ENCODE data around the gene THSD7A. TPM values are rescaled to one million over a fixed set of nuclear protein-coding genes. Genes with fewer than 3 reads are reported as not detected.

THSD7A gene
- total and polyA plus RNA-seq, 2 of the 13 experiments (the other 11 are each of a cell fraction or from before 2014, with no cell fraction given), result 0.01 to 0.07 TPM

DNA sequence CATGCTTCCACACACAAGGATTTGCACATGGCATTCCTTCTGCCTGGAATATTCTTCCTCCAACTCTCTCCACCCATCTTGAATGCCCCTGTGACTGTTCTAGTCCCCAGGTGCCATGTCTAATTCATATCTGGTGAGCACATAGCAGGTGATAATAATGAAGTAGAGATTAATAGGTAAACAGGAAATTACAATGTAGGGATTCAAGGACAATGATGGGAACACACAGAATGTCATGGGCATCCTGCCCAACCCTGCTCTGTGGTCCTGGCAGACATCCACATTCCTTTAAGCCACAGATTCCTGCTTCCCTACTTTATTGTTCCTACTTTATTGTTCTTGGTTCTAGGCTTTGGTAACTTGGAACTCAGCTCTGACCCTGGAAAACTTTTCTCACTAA, 115.8 kb downstream of the THSD7A start:
- no TSS peak for BruUV-seq (replicated peaks)
- H3K4me3 ChIP-seq (replicated peaks in 1 of 3; ENCODE audit: insufficient read depth in 1 of 3, low read depth in 2 of 3, low read length in 3 of 3), result no peak overlapping the region
- H3K9ac ChIP-seq (ENCODE audit: insufficient read depth, low read depth, low read length), result no peak overlapping the region
- no peak overlapping the region for H3K4me2 ChIP-seq (ENCODE audit: low read depth, low read length)
- intact Hi-C loops (cut with micrococcal nuclease; ENCODE audit: unreplicated experiment) (no loop called here), in situ Hi-C loops (cut with HindIII; ENCODE audit: extremely low pct_ligation_motif_present, low pct_unique_long_range_greater_than_20kb) (no loop called here)
- H3K4me1 ChIP-seq (ENCODE audit: insufficient read depth, low read length), result no peaks in the 10 kb centered on the region
- no peaks in the 10 kb centered on the region for H3K9me3 ChIP-seq (ENCODE audit: low read length)
- no peaks in the 10 kb centered on the region for H3K79me2 ChIP-seq (ENCODE audit: insufficient read depth, low read length)
- no peak overlapping the region for H3K27ac ChIP-seq (ENCODE audit: extremely low read length, insufficient read depth, low read length)
- no peak overlapping the region for H2AFZ ChIP-seq (ENCODE audit: low read length)
- no peaks in the 10 kb centered on the region for H4K20me1 ChIP-seq (ENCODE audit: insufficient read depth, low read length)
- H3K27me3 ChIP-seq (ENCODE audit: control insufficient read depth in 1 of 2, insufficient read depth in 2 of 2, low read length in 2 of 2), result no peaks in the 10 kb centered on the region
- ATAC-seq, result no peak
- POLR2A ChIA-PET, result no interaction called here
- CTCF ChIA-PET (ENCODE audit: low intra/inter-chr PET ratio, low total read pairs), result no interaction called here
- no peaks in the 10 kb centered on the region for H3K36me3 ChIP-seq (replicated peaks in 1 of 2; ENCODE audit: control insufficient read depth in 1 of 2, insufficient read depth in 2 of 2, low read length in 2 of 2)
- DNase-seq (ENCODE audit: low spot score), result no peak
- TF ChIP-seq MAF1 (CRISPR knock-in tag; IDR thresholded peaks at IDR 0.05; ENCODE audit: borderline replicate concordance) (no peak), MLXIP (CRISPR knock-in tag; IDR thresholded peaks at IDR 0.05; ENCODE audit: borderline replicate concordance) (no peak), ZNF607 (CRISPR knock-in tag; IDR thresholded peaks at IDR 0.05; ENCODE audit: borderline replicate concordance) (no peak), E2F2 (CRISPR knock-in tag; IDR thresholded peaks at IDR 0.05; ENCODE audit: borderline replicate concordance) (no peak), PAX8 (CRISPR knock-in tag; IDR thresholded peaks at IDR 0.05; ENCODE audit: borderline replicate concordance) (no peak), RXRA (CRISPR knock-in tag; IDR thresholded peaks at IDR 0.05) (no peak), ZNF891 (CRISPR knock-in tag; IDR thresholded peaks at IDR 0.05) (no peak), MLLT10 (CRISPR knock-in tag; IDR thresholded peaks at IDR 0.05) (no peak), ZNF546 (CRISPR knock-in tag; conservative IDR thresholded peaks at IDR 0.05) (no peak), ELF4 (CRISPR knock-in tag; IDR thresholded peaks at IDR 0.05; ENCODE audit: borderline replicate concordance) (no peak), HDAC1 (CRISPR knock-in tag; IDR thresholded peaks at IDR 0.05) (no peak), ZNF558 (CRISPR knock-in tag; IDR thresholded peaks at IDR 0.05; ENCODE audit: borderline replicate concordance) (no peak)
- TF ChIP-seq, protein P1, sequence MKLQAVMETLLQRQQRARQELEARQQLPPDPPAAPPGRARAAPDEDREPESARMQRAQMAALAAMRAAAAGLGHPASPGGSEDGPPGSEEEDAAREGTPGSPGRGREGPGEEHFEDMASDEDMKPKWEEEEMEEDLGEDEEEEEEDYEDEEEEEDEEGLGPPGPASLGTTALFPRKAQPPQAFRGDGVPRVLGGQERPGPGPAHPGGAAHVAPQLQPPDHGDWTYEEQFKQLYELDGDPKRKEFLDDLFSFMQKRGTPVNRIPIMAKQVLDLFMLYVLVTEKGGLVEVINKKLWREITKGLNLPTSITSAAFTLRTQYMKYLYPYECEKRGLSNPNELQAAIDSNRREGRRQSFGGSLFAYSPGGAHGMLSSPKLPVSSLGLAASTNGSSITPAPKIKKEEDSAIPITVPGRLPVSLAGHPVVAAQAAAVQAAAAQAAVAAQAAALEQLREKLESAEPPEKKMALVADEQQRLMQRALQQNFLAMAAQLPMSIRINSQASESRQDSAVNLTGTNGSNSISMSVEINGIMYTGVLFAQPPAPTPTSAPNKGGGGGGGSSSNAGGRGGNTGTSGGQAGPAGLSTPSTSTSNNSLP (IDR thresholded peaks at IDR 0.05; ENCODE audit: low read depth, low read length), result no peak
- TF ChIP-seq, protein P2, sequence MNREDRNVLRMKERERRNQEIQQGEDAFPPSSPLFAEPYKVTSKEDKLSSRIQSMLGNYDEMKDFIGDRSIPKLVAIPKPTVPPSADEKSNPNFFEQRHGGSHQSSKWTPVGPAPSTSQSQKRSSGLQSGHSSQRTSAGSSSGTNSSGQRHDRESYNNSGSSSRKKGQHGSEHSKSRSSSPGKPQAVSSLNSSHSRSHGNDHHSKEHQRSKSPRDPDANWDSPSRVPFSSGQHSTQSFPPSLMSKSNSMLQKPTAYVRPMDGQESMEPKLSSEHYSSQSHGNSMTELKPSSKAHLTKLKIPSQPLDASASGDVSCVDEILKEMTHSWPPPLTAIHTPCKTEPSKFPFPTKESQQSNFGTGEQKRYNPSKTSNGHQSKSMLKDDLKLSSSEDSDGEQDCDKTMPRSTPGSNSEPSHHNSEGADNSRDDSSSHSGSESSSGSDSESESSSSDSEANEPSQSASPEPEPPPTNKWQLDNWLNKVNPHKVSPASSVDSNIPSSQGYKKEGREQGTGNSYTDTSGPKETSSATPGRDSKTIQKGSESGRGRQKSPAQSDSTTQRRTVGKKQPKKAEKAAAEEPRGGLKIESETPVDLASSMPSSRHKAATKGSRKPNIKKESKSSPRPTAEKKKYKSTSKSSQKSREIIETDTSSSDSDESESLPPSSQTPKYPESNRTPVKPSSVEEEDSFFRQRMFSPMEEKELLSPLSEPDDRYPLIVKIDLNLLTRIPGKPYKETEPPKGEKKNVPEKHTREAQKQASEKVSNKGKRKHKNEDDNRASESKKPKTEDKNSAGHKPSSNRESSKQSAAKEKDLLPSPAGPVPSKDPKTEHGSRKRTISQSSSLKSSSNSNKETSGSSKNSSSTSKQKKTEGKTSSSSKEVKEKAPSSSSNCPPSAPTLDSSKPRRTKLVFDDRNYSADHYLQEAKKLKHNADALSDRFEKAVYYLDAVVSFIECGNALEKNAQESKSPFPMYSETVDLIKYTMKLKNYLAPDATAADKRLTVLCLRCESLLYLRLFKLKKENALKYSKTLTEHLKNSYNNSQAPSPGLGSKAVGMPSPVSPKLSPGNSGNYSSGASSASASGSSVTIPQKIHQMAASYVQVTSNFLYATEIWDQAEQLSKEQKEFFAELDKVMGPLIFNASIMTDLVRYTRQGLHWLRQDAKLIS (CRISPR knock-in tag; IDR thresholded peaks at IDR 0.05), result no peak
- no peak for FAIRE-seq
